GM21717 (cell line): ENCODE data around the gene ITIH6.
"Not testable (repeated sequence)": the region's sequence is repeated elsewhere in the genome, so short reads cannot be mapped to it uniquely, and the experiment has no call there.

ENCODE experiments used
- ATAC-seq: cut with Tn5 transposase; IDR thresholded peaks from one replicate; pipeline ENCODE4 v1.9.1; 2021; ENCODE audit warnings: mild to moderate bottlenecking, moderate library complexity; ENCODE audit not compliant: unreplicated experiment

Gene ITIH6, protein sequence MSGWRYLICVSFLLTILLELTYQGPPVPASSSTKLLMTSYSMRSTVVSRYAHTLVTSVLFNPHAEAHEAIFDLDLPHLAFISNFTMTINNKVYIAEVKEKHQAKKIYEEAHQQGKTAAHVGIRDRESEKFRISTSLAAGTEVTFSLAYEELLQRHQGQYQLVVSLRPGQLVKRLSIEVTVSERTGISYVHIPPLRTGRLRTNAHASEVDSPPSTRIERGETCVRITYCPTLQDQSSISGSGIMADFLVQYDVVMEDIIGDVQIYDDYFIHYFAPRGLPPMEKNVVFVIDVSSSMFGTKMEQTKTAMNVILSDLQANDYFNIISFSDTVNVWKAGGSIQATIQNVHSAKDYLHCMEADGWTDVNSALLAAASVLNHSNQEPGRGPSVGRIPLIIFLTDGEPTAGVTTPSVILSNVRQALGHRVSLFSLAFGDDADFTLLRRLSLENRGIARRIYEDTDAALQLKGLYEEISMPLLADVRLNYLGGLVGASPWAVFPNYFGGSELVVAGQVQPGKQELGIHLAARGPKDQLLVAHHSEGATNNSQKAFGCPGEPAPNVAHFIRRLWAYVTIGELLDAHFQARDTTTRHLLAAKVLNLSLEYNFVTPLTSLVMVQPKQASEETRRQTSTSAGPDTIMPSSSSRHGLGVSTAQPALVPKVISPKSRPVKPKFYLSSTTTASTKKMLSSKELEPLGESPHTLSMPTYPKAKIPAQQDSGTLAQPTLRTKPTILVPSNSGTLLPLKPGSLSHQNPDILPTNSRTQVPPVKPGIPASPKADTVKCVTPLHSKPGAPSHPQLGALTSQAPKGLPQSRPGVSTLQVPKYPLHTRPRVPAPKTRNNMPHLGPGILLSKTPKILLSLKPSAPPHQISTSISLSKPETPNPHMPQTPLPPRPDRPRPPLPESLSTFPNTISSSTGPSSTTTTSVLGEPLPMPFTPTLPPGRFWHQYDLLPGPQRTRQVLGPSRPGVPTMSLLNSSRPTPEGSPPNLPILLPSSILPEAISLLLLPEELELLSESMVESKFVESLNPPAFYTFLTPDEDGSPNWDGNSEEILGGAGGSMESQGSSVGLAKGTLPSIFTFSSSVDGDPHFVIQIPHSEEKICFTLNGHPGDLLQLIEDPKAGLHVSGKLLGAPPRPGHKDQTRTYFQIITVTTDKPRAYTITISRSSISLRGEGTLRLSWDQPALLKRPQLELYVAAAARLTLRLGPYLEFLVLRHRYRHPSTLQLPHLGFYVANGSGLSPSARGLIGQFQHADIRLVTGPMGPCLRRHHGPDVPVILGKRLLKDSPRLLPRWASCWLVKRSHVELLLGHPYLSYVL

DNA sequence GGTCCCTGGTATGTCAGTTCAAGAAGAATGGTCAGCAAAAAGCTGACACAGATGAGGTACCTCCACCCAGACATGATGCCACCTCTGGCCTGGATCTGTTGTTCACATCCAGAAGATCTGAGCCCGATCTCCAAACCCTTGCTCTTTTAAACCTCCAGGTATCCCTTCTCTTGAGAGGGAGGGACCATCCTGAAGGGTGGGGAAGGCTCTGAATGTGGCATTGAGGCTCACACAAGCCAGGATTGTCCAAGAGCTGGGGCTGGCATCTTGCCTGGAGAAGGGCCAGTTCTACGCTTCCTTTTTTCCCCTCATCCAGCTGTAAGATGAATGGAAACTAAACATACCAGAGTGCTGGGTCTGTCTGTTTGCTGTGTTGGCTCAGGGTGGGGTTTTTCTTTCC is at the start of gene ITIH6:
ITIH6 (minus strand) TSS at position 119 of the 400 bp plus-strand sequence; CDS start at position 74, 45 bp downstream.
- no peak for ATAC-seq

DNA sequence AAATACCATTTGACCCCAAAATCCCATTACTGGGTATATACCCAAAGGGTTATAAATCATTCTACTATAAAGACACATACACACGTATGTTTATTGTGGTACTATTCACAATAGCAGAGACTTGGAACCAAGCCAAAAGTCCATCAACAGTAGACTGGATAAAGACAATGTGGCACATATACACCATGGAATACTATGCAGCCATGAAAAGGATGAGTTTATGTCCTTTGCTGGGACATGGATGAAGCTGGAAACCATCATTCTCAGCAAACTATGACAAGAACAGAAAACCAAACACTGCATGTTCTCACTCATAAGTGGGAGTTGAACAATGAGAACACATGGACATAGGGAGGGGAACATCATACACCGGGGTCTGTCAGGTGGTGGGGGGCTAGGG is 49.6 kb upstream of the ITIH6 start:
- not testable (repeated sequence) for ATAC-seq

DNA sequence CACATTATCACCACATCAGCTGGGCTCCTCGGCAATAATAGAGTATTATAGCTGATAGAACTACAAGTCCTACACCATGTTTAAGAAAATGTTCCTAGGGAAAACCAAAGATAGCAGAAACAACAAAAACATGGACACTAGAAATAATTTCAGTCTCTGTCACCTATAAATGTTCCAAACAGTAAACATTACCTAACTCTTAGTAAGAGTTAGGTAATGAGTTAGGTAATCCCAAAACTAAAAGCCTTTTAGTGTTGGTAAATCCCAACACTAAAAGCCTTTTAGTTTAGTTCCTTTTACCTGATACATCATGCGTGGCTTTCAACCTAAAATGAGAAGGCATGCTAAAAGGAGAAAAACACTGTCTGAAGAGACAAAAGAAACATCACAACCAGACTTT is 45.0 kb upstream of the ITIH6 start:
- no peak for ATAC-seq

DNA sequence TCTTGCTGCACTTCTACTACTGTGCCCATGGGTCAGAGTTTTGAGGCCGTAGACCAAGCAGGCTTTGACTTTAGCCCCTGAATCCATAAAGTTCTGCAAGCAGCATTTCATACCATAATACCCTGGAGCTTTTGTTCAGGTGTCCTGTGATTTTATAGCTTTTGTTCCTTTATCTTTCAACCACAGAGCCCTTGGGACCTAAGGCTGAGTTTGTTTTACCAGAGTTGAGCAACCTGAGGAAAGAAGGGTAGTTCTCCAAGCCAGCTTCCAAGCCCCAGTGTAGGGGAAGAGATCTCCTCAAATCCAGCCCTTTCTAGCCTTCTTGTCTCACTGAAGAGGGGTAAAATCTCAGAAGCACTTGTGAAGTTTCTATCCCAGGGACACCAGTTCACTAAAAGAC is 44.6 kb upstream of the ITIH6 start:
- ATAC-seq: no peak

DNA sequence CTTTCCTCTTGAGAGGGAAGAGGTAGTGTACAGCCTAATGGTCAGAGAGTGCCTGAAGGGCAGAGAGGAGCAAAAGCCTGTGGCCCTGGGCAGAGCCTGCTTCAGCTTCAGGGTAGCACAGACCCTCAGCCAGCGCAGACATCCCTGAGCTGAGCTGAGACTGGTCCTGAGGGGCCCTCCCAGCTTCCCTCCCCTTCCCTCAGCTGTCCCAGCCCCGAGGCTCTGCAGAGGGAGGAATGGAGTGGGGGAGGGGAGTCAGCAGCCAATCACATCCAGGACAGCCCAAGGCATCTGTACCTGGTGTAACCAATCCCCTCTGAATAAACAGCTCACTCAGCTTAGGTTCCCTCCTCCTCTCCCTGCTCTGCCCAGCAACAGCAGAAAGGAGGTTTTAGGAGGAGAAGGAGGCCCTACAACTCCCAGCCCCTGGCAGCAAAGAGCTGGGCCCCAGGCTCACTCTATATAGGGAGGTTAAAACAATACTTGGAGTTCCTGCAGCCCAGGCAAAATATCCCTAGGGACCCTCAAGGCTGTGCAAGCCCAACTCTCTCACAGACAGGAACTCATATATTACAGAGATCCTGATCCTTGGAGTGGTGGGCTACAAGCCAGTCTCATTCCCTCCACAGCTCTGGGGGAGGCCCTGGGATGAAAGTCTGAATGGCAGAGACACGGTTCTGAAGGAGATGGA is 43.3 kb upstream of the ITIH6 start:
- ATAC-seq: not testable (repeated sequence)

DNA sequence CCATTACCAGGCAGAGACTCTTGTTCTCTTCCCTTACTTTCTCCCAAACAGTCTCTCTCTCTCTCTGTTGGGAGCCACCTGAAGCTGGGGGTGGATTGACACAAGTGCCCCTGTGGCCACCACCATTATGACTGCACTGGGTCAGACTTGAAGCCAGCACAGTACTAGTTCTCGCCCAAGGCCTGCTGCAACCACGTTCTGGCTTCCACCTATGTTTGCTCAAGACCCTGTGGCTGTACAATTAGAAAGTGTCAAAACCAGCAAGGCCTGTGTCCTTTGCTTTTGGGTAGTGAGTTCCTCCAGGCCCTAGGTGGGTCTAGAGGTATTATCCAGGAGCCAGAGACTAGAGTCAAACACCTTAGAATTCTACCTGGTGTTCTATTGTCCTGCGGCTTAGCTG is 40.5 kb upstream of the ITIH6 start:
- ATAC-seq: no peak

DNA sequence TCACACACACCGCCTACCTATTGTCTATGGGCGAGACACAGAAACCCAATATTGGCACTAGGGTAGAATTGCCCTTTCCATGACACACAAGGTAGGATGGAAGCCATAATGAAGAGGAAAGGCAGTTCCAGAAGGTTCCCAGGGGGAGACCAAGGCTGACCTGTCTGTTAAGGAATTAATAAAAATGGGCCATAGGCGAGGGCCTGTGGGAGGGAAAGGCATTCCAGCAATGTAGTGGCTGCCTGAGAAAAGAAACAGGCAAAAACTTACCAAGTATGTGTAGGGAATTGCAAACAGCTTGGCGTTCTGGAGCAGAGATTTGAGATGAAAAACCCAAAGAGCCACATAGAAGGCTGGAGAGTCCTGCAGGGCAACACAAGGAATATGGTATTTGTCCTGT is 28.5 kb upstream of the ITIH6 start:
- no peak for ATAC-seq

DNA sequence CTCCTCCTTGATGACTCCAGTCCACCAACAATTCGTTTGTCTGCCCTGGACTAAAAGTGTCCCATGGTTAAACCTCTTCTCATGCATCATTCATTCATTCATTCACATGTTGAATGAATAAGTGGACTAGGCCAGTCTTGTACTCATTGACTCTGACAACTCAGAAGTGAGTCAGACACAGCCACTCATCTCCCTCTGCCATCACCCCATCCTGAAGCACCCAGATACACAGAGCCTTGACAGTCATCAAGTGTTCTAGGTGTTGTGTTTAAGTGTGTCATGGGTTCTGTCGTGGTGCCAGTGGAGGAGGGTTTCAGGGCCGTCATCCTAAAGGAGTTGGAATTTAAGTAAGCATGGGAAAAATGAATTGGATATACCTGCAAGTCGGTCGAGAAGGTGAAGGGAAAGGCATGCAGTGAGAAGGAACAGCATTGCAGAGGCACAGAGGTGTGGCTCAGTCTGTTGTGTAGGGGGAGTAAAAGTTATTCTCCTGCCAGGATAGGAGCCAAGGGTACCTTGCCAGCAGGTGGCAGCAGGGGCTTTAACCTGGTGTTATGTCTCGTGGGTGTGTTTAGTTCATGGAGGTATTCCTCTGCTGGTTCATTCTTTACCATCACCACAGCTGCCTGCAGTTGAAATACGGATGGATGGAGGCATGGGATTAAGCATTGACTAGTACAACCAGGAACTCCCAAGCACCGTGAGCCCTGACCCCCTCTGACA is 27.8 kb upstream of the ITIH6 start:
- ATAC-seq: no peak

DNA sequence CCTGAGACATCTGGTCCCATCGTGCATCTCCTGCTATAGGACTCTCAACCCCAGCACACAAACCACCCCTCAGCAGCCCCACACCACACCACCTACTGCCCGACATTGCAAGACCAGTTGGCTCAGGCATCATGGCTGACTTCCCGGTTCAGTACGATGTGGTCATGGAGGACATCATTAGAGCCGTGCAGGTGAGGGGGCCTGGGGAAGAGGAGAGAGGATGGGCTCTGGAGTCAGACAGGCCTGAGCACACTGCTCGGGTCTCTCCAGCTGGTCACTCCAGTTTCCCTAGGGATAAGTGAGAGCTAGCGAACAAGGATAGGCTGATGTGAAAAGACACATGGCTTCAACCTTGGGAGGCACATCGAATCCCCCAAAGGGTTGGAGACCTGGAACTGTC is 26.7 kb upstream of the ITIH6 start:
- no peak for ATAC-seq

DNA sequence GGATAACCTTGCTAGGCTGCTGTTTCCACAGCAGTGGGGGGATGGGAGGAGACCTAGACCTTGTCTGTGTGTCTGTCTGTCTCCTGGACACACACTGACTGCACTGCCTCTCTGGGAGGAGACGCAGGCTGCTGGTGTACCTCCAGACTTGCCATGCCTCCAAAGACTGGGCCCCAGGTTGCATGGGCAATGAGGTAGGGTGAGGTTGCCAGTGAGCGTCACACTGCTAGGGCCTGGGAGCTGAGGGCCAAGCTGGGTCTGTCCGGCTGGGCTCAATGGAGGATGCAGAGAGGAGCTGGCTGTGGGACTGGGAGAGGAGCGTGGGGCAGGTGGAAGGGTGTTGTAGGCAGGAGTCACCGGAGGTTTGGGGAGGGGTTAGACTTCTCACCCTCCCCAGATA is 26.1 kb upstream of the ITIH6 start:
- no peak for ATAC-seq

DNA sequence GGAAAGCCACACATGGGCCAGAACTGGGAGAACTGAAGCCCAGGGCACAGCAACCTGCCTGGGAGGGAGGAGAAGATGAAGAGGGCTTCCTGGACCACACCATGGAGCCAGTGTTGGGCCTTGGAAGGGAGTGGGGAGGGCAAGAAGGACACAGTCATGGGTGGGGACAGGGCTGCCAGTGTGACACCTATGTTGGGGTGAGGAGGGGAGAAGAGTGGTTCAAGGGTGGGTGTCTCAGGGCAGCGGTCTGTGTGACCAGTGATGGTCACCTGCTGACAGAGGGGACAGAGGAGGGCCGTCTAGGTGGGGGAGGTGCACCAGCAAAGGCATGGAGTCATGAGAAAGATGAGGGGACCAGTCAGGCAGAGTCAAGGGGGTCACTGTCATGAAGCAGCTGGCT is 23.3 kb upstream of the ITIH6 start:
- ATAC-seq: no peak

DNA sequence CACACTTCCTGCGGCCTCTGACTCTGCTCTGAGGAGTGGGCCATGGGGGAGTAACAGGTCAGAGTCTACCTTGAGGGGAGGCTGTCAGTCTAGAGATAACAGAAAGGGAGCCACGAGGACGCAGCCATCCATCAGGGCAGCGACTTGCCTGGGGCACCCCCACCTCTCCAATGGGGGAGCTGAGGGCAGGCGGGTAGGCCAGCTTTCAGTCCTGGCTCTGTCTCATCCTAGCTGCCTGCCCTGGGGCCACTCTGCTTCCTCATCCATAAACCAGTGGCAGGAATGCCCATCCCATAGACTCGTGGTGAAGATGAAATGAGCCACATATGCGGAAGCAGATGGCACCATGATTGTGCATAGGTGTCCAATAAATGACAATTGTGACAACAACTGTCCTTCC is 22.7 kb upstream of the ITIH6 start:
- no peak for ATAC-seq

DNA sequence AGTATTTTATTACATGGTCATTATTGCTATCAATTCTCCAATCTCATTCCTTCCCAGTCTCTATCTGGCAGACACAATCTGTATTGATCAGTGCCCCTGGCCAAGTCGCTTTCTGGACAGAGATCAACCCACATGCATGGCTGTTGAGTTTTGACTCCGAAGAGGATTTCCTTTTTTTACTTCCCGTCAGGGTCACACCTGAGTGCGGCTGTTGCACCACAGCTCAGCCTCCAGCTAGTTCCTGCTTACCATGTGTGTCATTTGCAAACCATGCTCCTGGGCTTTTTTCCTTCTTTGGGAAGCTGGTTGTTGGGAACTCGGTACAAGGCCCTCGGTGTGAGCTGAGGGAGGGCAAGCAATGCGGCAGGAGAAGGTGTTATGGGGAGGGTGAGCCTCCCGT is 21.1 kb upstream of the ITIH6 start:
- ATAC-seq: no peak

DNA sequence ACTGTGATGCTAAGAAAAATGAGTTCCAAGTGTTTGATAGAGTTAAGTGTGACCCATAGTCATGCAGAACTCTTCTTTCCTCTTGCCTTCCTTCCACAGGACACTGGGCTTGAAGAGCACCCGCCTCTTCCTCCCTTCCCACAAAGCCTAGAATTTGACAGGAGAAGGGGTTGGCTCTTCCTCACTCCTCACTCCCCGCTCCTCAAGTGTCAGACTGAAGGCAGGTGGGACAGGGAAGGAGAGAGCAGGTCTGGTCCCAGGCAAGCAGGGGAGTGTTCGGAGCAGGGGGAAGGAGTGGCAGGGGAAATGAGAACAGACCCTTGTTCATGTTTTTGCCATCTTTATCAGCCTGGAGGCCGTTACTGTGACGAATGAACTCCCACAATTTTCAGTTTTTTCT is 20.2 kb upstream of the ITIH6 start:
- ATAC-seq: no peak

DNA sequence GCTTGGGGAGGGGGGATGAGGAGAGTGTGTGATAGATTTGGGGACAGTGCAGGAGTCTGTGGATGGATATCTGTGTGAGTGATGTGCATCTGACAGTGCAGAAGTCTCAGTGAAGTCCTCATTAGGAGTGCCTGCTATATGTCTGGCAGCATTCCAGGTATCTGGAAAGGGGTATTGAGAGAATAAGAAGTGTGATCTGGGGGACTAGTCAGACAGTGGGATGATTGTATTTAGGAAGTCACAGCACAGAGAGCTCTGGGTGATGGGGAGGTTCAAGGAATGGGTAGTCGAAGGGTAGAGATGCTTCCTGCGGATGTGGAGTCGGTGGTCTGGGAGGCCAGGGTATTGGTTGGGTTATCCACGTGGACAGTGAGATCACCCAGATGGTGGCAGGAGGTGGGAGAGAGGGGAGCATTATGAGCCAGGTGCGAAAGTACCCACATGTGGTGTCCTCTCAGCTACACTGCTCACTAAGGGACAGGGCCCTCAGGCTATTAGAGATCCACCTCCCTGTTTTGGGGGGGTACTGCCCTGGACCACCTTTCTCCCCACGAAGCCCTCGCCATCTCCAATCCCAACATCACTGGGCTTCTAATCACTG is 19.3 kb upstream of the ITIH6 start:
- ATAC-seq: no peak

DNA sequence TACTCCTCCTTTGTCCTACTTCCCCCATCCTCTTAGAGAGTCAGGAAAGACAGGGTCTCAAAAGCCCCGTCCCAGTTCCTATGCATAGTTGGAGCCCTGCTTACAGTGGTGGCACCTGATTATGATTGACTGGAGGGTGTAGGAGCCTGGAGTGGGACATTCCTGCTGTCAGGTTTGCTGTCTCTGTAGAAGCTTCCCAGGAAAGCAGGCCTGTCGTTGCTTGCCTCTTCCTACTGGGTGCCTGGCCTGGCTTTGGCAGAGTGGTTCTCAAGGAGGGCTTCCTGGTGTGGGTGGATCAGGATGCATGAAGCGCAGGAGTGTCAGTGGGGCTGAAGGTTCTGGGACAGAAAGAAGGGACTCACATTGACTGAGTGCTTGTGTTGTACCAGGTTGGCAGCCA is 14.3 kb upstream of the ITIH6 start:
- no peak for ATAC-seq

DNA sequence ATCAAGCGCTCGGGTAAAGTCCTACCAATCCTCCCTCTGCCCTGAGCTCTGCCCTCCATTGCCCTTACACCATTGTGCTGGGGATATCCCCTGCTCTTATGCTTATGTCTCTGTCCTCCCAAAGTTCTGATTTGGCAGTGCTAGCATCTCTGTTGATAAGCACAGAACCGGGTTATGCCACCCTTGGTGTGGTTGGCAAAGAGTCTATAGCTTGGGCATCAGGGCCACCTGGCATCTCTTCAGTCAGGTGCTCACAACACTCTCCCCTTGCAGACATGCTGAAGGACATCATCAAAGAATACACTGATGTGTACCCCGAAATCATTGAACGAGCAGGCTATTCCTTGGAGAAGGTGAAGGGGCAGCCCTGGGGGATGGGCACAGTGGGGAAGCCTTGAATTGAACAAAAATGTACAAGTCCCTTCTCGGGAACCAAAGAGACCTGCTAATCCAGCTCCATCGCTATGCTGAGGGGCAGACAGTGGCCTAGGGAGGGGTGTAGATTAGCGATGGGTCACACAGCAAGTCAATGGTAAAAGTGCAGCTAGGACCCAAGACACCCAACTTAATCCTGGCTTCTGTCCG is 13.3 kb upstream of the ITIH6 start:
- no peak for ATAC-seq

DNA sequence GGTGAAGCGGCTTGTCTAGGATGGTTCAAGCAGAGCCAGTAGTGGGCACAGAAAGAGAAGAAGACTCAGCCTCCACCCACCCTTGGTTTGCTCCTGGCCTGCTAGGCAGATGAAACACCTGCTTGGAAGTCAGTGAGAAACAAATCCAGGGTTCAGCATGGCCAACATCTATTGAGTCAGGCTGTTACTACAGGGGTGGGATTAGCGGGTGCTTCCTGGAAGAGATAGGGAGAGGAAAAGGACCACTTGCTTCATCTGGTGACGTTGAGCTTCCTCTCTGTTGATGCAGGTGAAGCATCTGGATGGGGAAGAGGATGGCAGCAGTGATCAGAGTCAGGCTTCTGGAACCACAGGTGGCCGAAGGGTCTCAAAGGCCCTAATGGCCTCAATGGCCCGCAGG is 12.5 kb upstream of the ITIH6 start:
- ATAC-seq: no peak
